GM12891 (cell line): ENCODE results near the gene ELK4.

ENCODE experiments used
- POLR2A ChIP-seq: IDR thresholded peaks from 2 replicates; pipeline ENCODE4 v1.6.1; 2011; ENCODE audit warnings: low read depth, low read length, control low read depth
- POLR2AphosphoS5 ChIP-seq: IDR thresholded peaks from 2 replicates; pipeline ENCODE4 v1.6.1; 2011; ENCODE audit warnings: low read depth, low read length, control low read depth
- SPI1 ChIP-seq: IDR thresholded peaks from 2 replicates; pipeline ENCODE4 v1.6.1; 2011; ENCODE audit warnings: low read depth, low read length, control low read depth
- TAF1 ChIP-seq: IDR thresholded peaks from 2 replicates; pipeline ENCODE4 v1.6.1; 2011; ENCODE audit warnings: low read depth, low read length, control low read depth

- TF ChIP-seq POLR2A (no peak), SPI1 (no peak), POLR2AphosphoS5 (no peak), TAF1 (no peak)
These were observed 1.6 kb downstream of the ELK4 start for GRCh38 chr1:205630241-205630640.
